DND-41 (cell line): Measurements from ENCODE around the gene POU4F1.

Experiments
- EZH2 ChIP-seq: IDR thresholded peaks from 3 replicates; pipeline ENCODE4 v1.6.1; 2012; ENCODE audit warnings: borderline replicate concordance, low read depth, mild to moderate bottlenecking, moderate library complexity, low read length, inconsistent platforms; ENCODE audit not compliant: severe bottlenecking
- TF ChIP-seq, protein P1 (sequence below): IDR thresholded peaks from 2 replicates; pipeline ENCODE4 v1.5.1; 2012; ENCODE audit warnings: borderline replicate concordance, low read length, moderate library complexity, mild to moderate bottlenecking; ENCODE audit not compliant: poor library complexity, severe bottlenecking; ENCODE audit errors: extremely low read depth

GRCh38 chr13:78632996-78633395 lies 29.6 kb upstream of the POU4F1 start:
- TF ChIP-seq, protein P1, sequence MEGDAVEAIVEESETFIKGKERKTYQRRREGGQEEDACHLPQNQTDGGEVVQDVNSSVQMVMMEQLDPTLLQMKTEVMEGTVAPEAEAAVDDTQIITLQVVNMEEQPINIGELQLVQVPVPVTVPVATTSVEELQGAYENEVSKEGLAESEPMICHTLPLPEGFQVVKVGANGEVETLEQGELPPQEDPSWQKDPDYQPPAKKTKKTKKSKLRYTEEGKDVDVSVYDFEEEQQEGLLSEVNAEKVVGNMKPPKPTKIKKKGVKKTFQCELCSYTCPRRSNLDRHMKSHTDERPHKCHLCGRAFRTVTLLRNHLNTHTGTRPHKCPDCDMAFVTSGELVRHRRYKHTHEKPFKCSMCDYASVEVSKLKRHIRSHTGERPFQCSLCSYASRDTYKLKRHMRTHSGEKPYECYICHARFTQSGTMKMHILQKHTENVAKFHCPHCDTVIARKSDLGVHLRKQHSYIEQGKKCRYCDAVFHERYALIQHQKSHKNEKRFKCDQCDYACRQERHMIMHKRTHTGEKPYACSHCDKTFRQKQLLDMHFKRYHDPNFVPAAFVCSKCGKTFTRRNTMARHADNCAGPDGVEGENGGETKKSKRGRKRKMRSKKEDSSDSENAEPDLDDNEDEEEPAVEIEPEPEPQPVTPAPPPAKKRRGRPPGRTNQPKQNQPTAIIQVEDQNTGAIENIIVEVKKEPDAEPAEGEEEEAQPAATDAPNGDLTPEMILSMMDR = no peak
- TF ChIP-seq EZH2 = no peak
